DND-41 (cell line): ENCODE data around the gene LSM3.

Experiments used
- ATAC-seq: fragments of 200-7000 bp; cut with Tn5 transposase; 3 replicates; pipeline ENCODE4 v1.9.1; 2021; ENCODE audit warnings: low read depth; ENCODE audit not compliant: insufficient read depth
- DNase-seq: peaks from one replicate; pipeline ENCODE4 v3.0.0-alpha.2; 2020
- H2AFZ ChIP-seq: 2 replicates; pipeline ENCODE4 v1.6.0; 2012; ENCODE audit warnings: low read depth, low read length
- H3K27ac ChIP-seq: 2 replicates; pipeline ENCODE4 v1.5.1; 2012; ENCODE audit warnings: low read length, inconsistent platforms
- H3K27me3 ChIP-seq: fragments of 200-600 bp; sonication (generic); 2 replicates; pipeline ENCODE4 v1.6.0; 2012; ENCODE audit warnings: low read length, mild to moderate bottlenecking, inconsistent platforms; ENCODE audit not compliant: insufficient read depth, poor library complexity
- H3K36me3 ChIP-seq: 2 replicates; pipeline ENCODE4 v1.5.1; 2012; ENCODE audit warnings: low read length, inconsistent platforms; ENCODE audit not compliant: insufficient read depth
- H3K4me1 ChIP-seq: 2 replicates; pipeline ENCODE4 v1.5.1; 2012; ENCODE audit warnings: mild to moderate bottlenecking, low read length; ENCODE audit not compliant: insufficient read depth
- H3K4me2 ChIP-seq: 2 replicates; pipeline ENCODE4 v1.6.0; 2012; ENCODE audit warnings: mild to moderate bottlenecking, moderate library complexity, low read length, inconsistent platforms; ENCODE audit not compliant: insufficient read depth
- H3K4me3 ChIP-seq, 2 experiments: fragments of 200-600 bp in 1 of 2; shearing (Covaris generic) in 1 of 2; 2 replicates each; pipeline ENCODE4 v1.5.1; 2012 to 2016; ENCODE audit warnings: inconsistent platforms in 2 of 2, low read length in 2 of 2, mild to moderate bottlenecking in 2 of 2, low read depth in 1 of 2, moderate library complexity in 1 of 2
- H3K79me2 ChIP-seq: 2 replicates; pipeline ENCODE4 v1.6.0; 2012; ENCODE audit warnings: low read length, inconsistent platforms; ENCODE audit not compliant: insufficient read depth
- H3K9ac ChIP-seq: 2 replicates; pipeline ENCODE4 v1.6.0; 2012; ENCODE audit warnings: low read depth, mild to moderate bottlenecking, inconsistent platforms, low read length, moderate library complexity
- H3K9me3 ChIP-seq: 2 replicates; pipeline ENCODE4 v1.5.1; 2012; ENCODE audit warnings: low read length, moderate library complexity, mild to moderate bottlenecking, inconsistent platforms; ENCODE audit not compliant: insufficient read depth, severe bottlenecking
- H4K20me1 ChIP-seq: 2 replicates; pipeline ENCODE4 v1.6.0; 2012; ENCODE audit warnings: low read length; ENCODE audit not compliant: insufficient read depth
- EZH2 ChIP-seq: IDR thresholded peaks from 3 replicates; pipeline ENCODE4 v1.6.1; 2012; ENCODE audit warnings: borderline replicate concordance, low read depth, mild to moderate bottlenecking, moderate library complexity, low read length, inconsistent platforms; ENCODE audit not compliant: severe bottlenecking
- TF ChIP-seq, protein P1 (sequence below): IDR thresholded peaks from 2 replicates; pipeline ENCODE4 v1.5.1; 2012; ENCODE audit warnings: borderline replicate concordance, low read length, moderate library complexity, mild to moderate bottlenecking; ENCODE audit not compliant: poor library complexity, severe bottlenecking; ENCODE audit errors: extremely low read depth

LSM3 gene

DNA sequence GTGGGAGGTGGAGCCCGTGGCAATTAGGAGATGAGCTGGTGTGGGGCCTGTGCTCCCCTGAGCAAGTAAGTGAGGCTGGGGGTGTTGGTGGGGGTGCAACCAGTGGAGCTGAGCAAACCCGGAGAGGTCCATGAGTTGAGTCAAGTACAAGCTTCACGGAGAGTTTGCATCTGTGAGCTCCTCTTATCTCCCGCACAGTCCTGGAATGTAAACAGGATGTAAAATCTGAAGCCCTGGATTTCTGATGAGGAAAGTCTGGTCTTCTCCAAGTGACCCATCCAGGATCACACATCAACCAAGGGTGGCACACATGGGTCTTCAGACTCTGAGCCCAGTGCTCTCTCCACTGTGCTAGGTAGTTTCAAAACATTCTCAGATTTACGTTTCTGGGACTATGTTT is 67.8 kb downstream of the LSM3 start:
- no peak overlapping the region for H2AFZ ChIP-seq
- H3K9ac ChIP-seq, result no peak overlapping the region
- no peak overlapping the region for H3K4me2 ChIP-seq
- peaks cover 11% of the 10 kb centered on the region for H3K27me3 ChIP-seq
- no peak for ATAC-seq
- H3K4me1 ChIP-seq, result no peaks in the 10 kb centered on the region
- H3K27ac ChIP-seq, result no peak overlapping the region
- TF ChIP-seq, protein P1, sequence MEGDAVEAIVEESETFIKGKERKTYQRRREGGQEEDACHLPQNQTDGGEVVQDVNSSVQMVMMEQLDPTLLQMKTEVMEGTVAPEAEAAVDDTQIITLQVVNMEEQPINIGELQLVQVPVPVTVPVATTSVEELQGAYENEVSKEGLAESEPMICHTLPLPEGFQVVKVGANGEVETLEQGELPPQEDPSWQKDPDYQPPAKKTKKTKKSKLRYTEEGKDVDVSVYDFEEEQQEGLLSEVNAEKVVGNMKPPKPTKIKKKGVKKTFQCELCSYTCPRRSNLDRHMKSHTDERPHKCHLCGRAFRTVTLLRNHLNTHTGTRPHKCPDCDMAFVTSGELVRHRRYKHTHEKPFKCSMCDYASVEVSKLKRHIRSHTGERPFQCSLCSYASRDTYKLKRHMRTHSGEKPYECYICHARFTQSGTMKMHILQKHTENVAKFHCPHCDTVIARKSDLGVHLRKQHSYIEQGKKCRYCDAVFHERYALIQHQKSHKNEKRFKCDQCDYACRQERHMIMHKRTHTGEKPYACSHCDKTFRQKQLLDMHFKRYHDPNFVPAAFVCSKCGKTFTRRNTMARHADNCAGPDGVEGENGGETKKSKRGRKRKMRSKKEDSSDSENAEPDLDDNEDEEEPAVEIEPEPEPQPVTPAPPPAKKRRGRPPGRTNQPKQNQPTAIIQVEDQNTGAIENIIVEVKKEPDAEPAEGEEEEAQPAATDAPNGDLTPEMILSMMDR, result no peak
- no peak for TF ChIP-seq EZH2
- no peaks in the 10 kb centered on the region for H3K36me3 ChIP-seq
- DNase-seq, result no peak
- no peaks in the 10 kb centered on the region for H3K9me3 ChIP-seq
- H3K79me2 ChIP-seq, result no peaks in the 10 kb centered on the region
- no peaks in the 10 kb centered on the region; the same call in 1 of the 2 replicates for H4K20me1 ChIP-seq
- no peak overlapping the region for H3K4me3 ChIP-seq

DNA sequence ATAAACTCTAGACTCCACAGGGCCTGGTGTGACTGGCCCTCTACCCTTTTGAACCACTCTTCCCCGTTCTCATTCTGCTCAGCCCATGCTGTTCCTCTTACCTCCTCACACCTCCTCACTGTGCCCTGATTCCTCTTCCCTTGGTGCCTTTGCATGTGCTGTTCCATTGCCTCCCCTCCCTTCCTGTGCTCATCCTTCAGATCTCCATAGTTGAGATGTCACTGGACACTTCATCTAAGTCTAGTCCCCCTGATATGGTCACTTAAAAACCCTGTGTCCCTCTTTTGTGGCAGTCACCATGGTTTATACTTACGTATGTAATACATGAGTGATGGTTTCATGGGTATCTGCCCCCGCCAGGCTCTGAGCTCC is 69.8 kb downstream of the LSM3 start:
- H3K4me2 ChIP-seq, result no peak overlapping the region
- no peaks in the 10 kb centered on the region; the same call in 1 of the 2 replicates for H4K20me1 ChIP-seq
- ATAC-seq, result no peak
- H3K27me3 ChIP-seq, result peaks cover 11% of the 10 kb centered on the region
- no peaks in the 10 kb centered on the region for H3K4me1 ChIP-seq
- TF ChIP-seq, protein P1, result no peak
- no peak overlapping the region for H3K4me3 ChIP-seq
- no peak overlapping the region for H3K27ac ChIP-seq
- no peak for DNase-seq
- H2AFZ ChIP-seq, result no peak overlapping the region
- H3K36me3 ChIP-seq, result no peaks in the 10 kb centered on the region
- no peaks in the 10 kb centered on the region for H3K9me3 ChIP-seq
- H3K9ac ChIP-seq, result no peak overlapping the region
- no peaks in the 10 kb centered on the region for H3K79me2 ChIP-seq

DNA sequence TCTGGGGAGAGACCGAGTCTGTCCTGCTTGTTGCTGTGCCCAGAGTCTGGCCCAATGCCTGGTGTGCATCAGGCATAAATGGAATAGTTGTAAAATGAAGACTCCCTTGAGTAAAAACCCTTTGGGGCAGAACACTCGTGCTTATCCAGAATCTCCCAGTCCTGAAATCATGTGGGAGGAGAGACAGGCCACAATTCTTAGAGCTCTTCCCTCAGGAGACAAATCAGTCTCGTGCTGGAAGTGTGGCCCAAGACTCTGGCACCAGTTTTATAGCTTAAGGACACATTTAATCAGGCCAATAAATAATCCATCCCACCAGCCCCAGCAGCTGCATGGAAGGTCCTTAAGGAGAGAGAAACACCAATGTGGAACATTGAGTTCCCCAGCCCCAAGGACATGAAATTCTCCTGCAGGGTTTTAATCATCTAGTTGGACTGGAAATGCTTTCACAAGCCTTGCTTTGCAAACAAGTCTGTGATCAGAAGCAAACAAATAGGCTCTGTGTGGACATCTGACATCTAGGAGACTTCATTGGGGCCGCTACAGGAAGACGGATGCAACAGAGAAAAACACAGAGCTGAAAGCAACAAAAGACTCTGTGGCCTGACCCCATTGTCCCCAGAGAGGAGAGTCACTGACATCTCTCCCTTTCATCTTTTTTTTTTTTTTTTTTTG is 70.4 kb downstream of the LSM3 start:
- TF ChIP-seq, protein P1, result no peak
- TF ChIP-seq EZH2, result no peak
- no peak overlapping the region for H3K27ac ChIP-seq
- no peak for ATAC-seq
- no peak overlapping the region for H3K9ac ChIP-seq
- H2AFZ ChIP-seq, result no peak overlapping the region
- no peak for DNase-seq
- H3K79me2 ChIP-seq, result no peaks in the 10 kb centered on the region
- no peaks in the 10 kb centered on the region for H3K36me3 ChIP-seq
- no peaks in the 10 kb centered on the region for H3K4me1 ChIP-seq
- no peaks in the 10 kb centered on the region; the same call in 1 of the 2 replicates for H4K20me1 ChIP-seq
- H3K9me3 ChIP-seq, result no peaks in the 10 kb centered on the region
- peaks cover 11% of the 10 kb centered on the region for H3K27me3 ChIP-seq
- no peak overlapping the region for H3K4me2 ChIP-seq
- no peak overlapping the region for H3K4me3 ChIP-seq
